ENCODE data around the gene GADD45G.

GADD45G gene

DNA sequence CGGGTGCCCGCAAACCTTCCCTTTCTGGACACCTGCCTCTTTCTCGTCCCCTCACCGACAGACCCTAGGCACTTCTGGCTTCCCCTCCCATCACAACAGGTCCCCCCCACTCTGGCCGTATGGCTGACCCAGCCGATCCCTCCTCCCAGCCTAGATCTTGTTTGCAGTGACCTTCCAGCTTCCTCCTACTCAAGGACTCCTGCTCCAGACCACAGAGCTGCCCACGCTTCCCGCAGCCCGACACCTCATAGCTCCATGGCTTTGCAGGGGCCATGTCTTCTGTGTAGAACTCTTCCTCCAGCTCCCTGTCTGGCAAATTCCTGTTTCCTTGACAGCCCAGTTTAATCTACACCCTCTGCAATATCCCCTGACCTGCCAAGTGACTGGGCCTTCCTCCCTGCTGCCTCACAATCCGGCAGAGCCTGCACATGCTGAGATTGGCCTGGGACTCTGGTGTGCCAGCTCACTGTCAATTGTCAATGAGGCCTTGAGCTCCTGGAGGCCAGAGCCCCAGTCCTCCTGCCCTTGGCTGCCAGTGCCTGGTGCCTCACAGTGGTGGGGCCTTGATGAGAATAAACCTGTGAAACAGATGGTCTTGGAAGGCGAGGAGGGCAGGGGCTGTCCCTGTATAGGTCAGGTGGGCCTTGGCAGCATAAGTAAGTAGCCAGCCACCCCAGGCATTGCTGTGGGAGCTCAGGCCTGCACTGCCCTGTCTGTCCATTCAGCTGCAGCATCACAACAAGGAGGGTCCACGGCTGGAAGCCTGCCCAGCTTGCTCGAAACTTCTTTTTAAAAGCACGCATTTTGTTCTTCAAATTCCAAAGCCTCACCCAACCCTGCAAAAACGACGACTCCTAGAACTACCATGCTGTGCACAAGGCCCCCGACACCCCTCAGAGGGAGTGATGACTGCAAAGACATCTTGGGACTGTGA is 50.5 kb downstream of the GADD45G start:
- Mint-ChIP-seq H3K9me3 (no peaks in the 10 kb centered on the region), H3K4me1 (peaks cover 15 to 34% of the 10 kb centered on the region in 2 donors), H3K36me3 (no peaks in the 10 kb centered on the region), H3K4me3 (no peak overlapping the region), H3K27ac (no peak overlapping the region), H3K27me3 (peaks cover 19 to 28% of the 10 kb centered on the region in 2 donors)
- no peak for ATAC-seq (replicated peaks)
- no peak for DNase-seq
